Upper lobe of left lung (tissue), 6 donors: ENCODE data around the gene GRXCR1. TPM values are rescaled to one million over a fixed set of nuclear protein-coding genes. Genes with fewer than 3 reads are reported as not detected.

Experiments used
- ATAC-seq, 2 donors: fragments of 200-7000 bp; cut with Tn5 transposase; one replicate each; pipeline ENCODE4 v1.9.1; 2022; ENCODE audit warnings: mild to moderate bottlenecking in 2 of 2, moderate library complexity in 2 of 2; ENCODE audit not compliant: low FRiP score in 2 of 2
- DNase-seq, 2 donors: peaks; one replicate each; pipeline ENCODE4 v3.0.0-alpha.2; 2019 to 2020
- H3K27ac ChIP-seq, 4 donors: fragments of 200-600 bp; sonication (generic); one replicate each; pipeline ENCODE4 v1.5.1; 2016 to 2019
- H3K27me3 ChIP-seq, 4 donors: fragments of 200-600 bp; sonication (generic); one replicate each; pipeline ENCODE4 v1.5.1; 2017 to 2019
- H3K36me3 ChIP-seq, 4 donors: fragments of 200-600 bp; sonication (generic); one replicate each; pipeline ENCODE4 v1.5.1; 2016 to 2019
- H3K4me1 ChIP-seq, 4 donors: fragments of 200-600 bp; sonication (generic); one replicate each; pipeline ENCODE4 v1.5.1; 2018 to 2019
- H3K4me3 ChIP-seq, 4 donors: fragments of 200-600 bp; sonication (generic); one replicate each; pipeline ENCODE4 v1.5.1; 2017 to 2019; ENCODE audit warnings: mild to moderate bottlenecking in 2 of 4, moderate library complexity in 1 of 4
- H3K9me3 ChIP-seq, 4 donors: fragments of 200-600 bp; sonication (generic); one replicate each; pipeline ENCODE4 v1.5.1; 2018 to 2019
- CTCF ChIP-seq, 6 experiments: fragments of 450-650 bp in 4 of 6; fragments of 200-600 bp in 2 of 6; sonication (generic) in 2 of 6; IDR thresholded peaks; one replicate each; pipeline ENCODE4 v1.5.1; 2016 to 2019; ENCODE audit warnings: antibody characterized with exemption in 6 of 6
- EP300 ChIP-seq, 4 donors: sonication (generic); formaldehyde crosslinking; IDR thresholded peaks; one replicate each; pipeline ENCODE4 v1.5.1; 2017; ENCODE audit warnings: antibody characterized with exemption in 4 of 4, control low read depth in 2 of 4
- POLR2A ChIP-seq, 4 donors: fragments of 450-650 bp; IDR thresholded peaks; one replicate each; pipeline ENCODE4 v1.5.1; 2016 to 2017; ENCODE audit warnings: antibody characterized with exemption in 4 of 4, mild to moderate bottlenecking in 2 of 4
- POLR2AphosphoS5 ChIP-seq, 2 donors: sonication (generic); formaldehyde crosslinking; IDR thresholded peaks; one replicate each; pipeline ENCODE4 v1.5.1; 2017; ENCODE audit warnings: antibody characterized with exemption in 2 of 2
- WGBS, 2 donors: methylation state at CpG; one replicate each; pipeline ENCODE4 v1.1.5; 2017 to 2018; 5-methylcytosine and 5-hydroxymethylcytosine counted together
- total RNA-seq, 6 donors: library from RNA; depleted of rRNA in 4 of 6; stranded (reverse); fragments of >200 nt in 4 of 6; gene quantifications; one replicate each; pipeline versions ENCODE4 v1.1.0 to v1.2.1, GENCODE V29; 2016 to 2021
- donor health status: DM: no; HTN: no; CAD: no; lungs with moderate emphysema.
- donor health status: DM: no; HTN: yes; CAD: no; lungs with severe emphysema.

The GRXCR1 gene
- total RNA-seq, 6 donors from 2014 or later: not detected

GRCh38 chr4:42891644-42892043 is 869 bp upstream of the GRXCR1 start:
- WGBS, 2 donors: 74 to 78% methylated on average over 2 of the region's 2 CpGs
- TF ChIP-seq POLR2AphosphoS5 (IDR thresholded peaks at IDR 0.05): no peak
- no peak for TF ChIP-seq CTCF (IDR thresholded peaks at IDR 0.05)
- TF ChIP-seq EP300 (IDR thresholded peaks at IDR 0.05): no peak
- no peak for TF ChIP-seq POLR2A (IDR thresholded peaks at IDR 0.05)
- DNase-seq: no peak

GRCh38 chr4:42895452-42895851 is 2.9 kb downstream of the GRXCR1 start:
- H3K4me1 ChIP-seq: no peaks in the 10 kb centered on the region
- no peak overlapping the region for H3K4me3 ChIP-seq
- no peaks in the 10 kb centered on the region for H3K27me3 ChIP-seq
- no peaks in the 10 kb centered on the region for H3K36me3 ChIP-seq
- DNase-seq (no peak), ATAC-seq (no peak)
- H3K27ac ChIP-seq: no peak overlapping the region
- no peaks in the 10 kb centered on the region for H3K9me3 ChIP-seq
- TF ChIP-seq POLR2AphosphoS5 (IDR thresholded peaks at IDR 0.05) (no peak), EP300 (IDR thresholded peaks at IDR 0.05) (no peak), POLR2A (IDR thresholded peaks at IDR 0.05) (no peak), CTCF (IDR thresholded peaks at IDR 0.05) (no peak)

More at GRCh38 chr4:42891644-42892043, 869 bp upstream of the GRXCR1 start:
- H3K4me3 ChIP-seq: no peak overlapping the region
- H3K4me1 ChIP-seq: no peaks in the 10 kb centered on the region
- no peaks in the 10 kb centered on the region for H3K9me3 ChIP-seq
- H3K27ac ChIP-seq: no peak overlapping the region
- no peaks in the 10 kb centered on the region for H3K27me3 ChIP-seq
- no peak for ATAC-seq
- no peaks in the 10 kb centered on the region for H3K36me3 ChIP-seq

GRCh38 chr4:42904986-42905385 is 12.5 kb downstream of the GRXCR1 start:
- ATAC-seq (no peak), DNase-seq (no peak)
- no peak overlapping the region for H3K27ac ChIP-seq
- H3K9me3 ChIP-seq: no peaks in the 10 kb centered on the region
- TF ChIP-seq POLR2A (IDR thresholded peaks at IDR 0.05) (no peak), CTCF (IDR thresholded peaks at IDR 0.05) (no peak), POLR2AphosphoS5 (IDR thresholded peaks at IDR 0.05) (no peak), EP300 (IDR thresholded peaks at IDR 0.05) (no peak)
- H3K27me3 ChIP-seq: no peaks in the 10 kb centered on the region
- H3K36me3 ChIP-seq: no peaks in the 10 kb centered on the region
- no peak overlapping the region for H3K4me3 ChIP-seq
- no peaks in the 10 kb centered on the region for H3K4me1 ChIP-seq
- 92% methylated on average over 5 of the region's 5 CpGs for WGBS, 2 donors

DNA sequence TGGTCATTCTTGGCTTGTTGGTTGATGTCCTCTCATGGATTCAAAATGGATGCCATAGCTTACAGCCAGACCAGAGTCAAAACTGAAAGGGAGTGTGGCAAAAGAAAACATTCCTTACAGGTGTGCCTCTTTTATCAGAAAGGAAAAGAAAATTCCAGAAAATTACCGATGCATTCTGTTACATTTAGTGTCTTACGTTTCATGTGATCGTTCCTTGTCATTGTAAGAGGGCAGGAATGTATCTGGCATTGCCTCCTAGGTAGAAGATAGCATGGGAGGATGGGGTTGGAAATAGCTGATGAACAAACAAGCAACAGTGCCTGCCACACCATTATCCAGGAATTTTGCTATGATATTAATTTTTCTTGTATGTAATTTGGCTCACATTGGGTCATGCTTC is 13.1 kb downstream of the GRXCR1 start:
- Histone ChIP-seq H3K27me3 (no peaks in the 10 kb centered on the region), H3K9me3 (no peaks in the 10 kb centered on the region), H3K36me3 (no peaks in the 10 kb centered on the region), H3K4me3 (no peak overlapping the region), H3K4me1 (no peaks in the 10 kb centered on the region), H3K27ac (no peak overlapping the region)
- no peak for ATAC-seq
- DNase-seq: no peak
- TF ChIP-seq POLR2AphosphoS5 (IDR thresholded peaks at IDR 0.05) (no peak), POLR2A (IDR thresholded peaks at IDR 0.05) (no peak), CTCF (IDR thresholded peaks at IDR 0.05) (no peak)
- 98% methylated on average over 3 of the region's 3 CpGs for WGBS, 2 donors

DNA sequence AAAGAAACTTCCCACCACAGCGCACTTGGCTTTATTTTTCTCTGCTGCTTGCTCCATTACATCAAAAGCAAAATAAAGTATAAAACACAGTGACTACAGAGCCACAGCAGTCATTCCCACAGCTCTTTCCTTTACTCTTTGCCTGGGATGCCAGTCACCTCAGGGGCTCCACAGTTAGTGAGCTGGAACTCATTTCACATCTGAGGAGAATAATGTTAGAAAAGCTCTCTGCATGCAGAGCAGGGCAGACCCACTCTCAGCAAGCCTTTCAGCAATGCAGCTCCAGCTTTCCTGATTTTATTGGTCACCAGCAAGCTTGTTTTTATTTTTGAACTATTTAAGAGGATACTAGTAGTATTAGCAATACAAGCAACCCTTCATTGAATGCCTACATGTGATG is 13.8 kb downstream of the GRXCR1 start:
- TF ChIP-seq POLR2A (IDR thresholded peaks at IDR 0.05) (no peak), CTCF (IDR thresholded peaks at IDR 0.05) (no peak), EP300 (IDR thresholded peaks at IDR 0.05) (no peak), POLR2AphosphoS5 (IDR thresholded peaks at IDR 0.05) (no peak)
- H3K4me3 ChIP-seq: no peak overlapping the region
- no peaks in the 10 kb centered on the region for H3K36me3 ChIP-seq

More for the DNA sequence above, 13.8 kb downstream of the GRXCR1 start:
- no peaks in the 10 kb centered on the region for H3K9me3 ChIP-seq
- no peaks in the 10 kb centered on the region for H3K27me3 ChIP-seq
- H3K27ac ChIP-seq: no peak overlapping the region
- ATAC-seq (no peak), DNase-seq (no peak)
- WGBS, 2 donors: 91 to 100% methylated on average over 1 of the region's 1 CpG
- no peaks in the 10 kb centered on the region for H3K4me1 ChIP-seq
